NCI-H2171 (cell line): Measurements from ENCODE around the gene YPEL2.

Experiments
- DNase-seq: peaks from one replicate; lab custom pipeline; 2025; lab: John Stamatoyannopoulos, UW

The YPEL2 gene

GRCh38 chr17:59357219-59357697 is 25.8 kb downstream of the YPEL2 start:
- no peak for DNase-seq

- no peak for DNase-seq
These were observed 26.5 kb downstream of the YPEL2 start for GRCh38 chr17:59357929-59358328.

GRCh38 chr17:59361386-59361785 is 29.9 kb downstream of the YPEL2 start:
- DNase-seq: no peak

- DNase-seq: no peak
These were observed 30.7 kb downstream of the YPEL2 start for GRCh38 chr17:59361916-59362810.

- no peak for DNase-seq
These were observed 31.4 kb downstream of the YPEL2 start for GRCh38 chr17:59362811-59363205.

- DNase-seq: peak; percentile 40
These were observed 34.0 kb downstream of the YPEL2 start for GRCh38 chr17:59365383-59365981.

GRCh38 chr17:59366040-59366757 is 34.7 kb downstream of the YPEL2 start:
- no peak for DNase-seq

- peak; percentile 33 for DNase-seq
These were observed 35.6 kb downstream of the YPEL2 start for GRCh38 chr17:59366773-59367656.

- DNase-seq: no peak
These were observed 36.2 kb downstream of the YPEL2 start for GRCh38 chr17:59367657-59368045.

- DNase-seq: no peak
These were observed 36.9 kb downstream of the YPEL2 start for GRCh38 chr17:59368218-59368857.

- DNase-seq: no peak
These were observed 37.8 kb downstream of the YPEL2 start for GRCh38 chr17:59369031-59369975.

GRCh38 chr17:59370593-59371299 is 39.3 kb downstream of the YPEL2 start:
- no peak for DNase-seq

GRCh38 chr17:59371416-59372100 is 40.1 kb downstream of the YPEL2 start:
- no peak for DNase-seq

- no peak for DNase-seq
These were observed 40.8 kb downstream of the YPEL2 start for GRCh38 chr17:59372138-59372751.

GRCh38 chr17:59373882-59374495 is 42.5 kb downstream of the YPEL2 start:
- DNase-seq: no peak

- no peak for DNase-seq
These were observed 43.2 kb downstream of the YPEL2 start for GRCh38 chr17:59374612-59375011.

GRCh38 chr17:59375857-59376256 is 44.4 kb downstream of the YPEL2 start:
- DNase-seq: no peak

GRCh38 chr17:59376506-59376905 is 45.1 kb downstream of the YPEL2 start:
- no peak for DNase-seq
